OCI-LY1 (cell line): ENCODE measurements around the gene B4GALT1.

Source experiments
- EZH2 ChIP-seq: fragments of 200-600 bp; sonication (generic), shearing (Covaris generic); IDR thresholded peaks from 2 replicates; pipeline ENCODE4 v1.8.0; 2017; ENCODE audit warnings: borderline replicate concordance, mixed run types, mild to moderate bottlenecking, antibody characterized with exemption, low read length, moderate library complexity, mixed read lengths
- TF ChIP-seq, protein P1 (sequence below): fragments of 200-600 bp; sonication (generic), shearing (Covaris generic); IDR thresholded peaks from 2 replicates; pipeline ENCODE4 v1.5.1; 2017; ENCODE audit warnings: mild to moderate bottlenecking, antibody characterized with exemption, low read length, moderate library complexity, mixed read lengths

DNA sequence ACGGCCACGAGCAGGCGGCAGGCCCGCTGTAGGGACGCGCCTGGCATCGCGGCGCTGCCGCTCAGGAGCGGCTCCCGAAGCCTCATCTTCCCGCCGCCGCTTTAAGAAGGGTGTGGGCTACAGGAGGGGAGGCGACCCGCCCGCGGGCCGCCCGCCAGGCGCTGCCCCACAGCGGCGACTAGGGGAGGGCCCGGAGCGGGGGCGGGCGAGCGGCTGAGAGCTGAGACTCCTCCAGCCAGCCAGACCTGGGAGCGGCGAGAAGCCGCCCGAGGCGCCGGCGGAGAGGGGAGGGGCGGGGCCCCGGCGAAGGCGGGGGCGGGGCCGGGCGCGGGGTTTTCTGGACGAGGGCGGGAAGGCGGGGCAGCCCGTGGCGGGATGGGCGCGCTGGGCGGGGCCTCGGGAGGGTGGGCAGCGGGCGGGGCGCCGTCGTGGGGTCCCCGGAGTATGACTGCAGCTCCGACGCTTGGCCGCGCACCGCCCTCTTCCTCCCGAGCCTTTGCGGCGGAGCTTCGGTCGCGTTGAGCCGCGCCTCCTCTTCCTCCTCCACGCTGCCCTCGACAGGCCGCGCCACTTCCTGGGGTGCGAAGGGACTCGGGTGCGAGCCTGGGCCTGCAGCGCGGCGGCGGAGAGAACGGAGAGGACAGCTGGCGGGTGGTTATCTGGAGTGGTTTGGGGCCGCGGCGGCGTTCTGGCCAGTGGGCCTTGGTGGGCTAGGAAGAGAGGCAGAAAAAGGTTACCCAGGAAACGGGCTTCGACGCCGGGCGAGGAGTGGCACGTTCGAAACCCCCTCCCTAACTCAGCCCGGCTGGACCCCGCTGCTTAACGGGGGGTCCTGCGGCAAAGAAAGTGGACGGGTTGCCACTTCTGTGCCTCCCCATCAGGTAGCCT is at the start of gene B4GALT1:
- TF ChIP-seq, protein P1, sequence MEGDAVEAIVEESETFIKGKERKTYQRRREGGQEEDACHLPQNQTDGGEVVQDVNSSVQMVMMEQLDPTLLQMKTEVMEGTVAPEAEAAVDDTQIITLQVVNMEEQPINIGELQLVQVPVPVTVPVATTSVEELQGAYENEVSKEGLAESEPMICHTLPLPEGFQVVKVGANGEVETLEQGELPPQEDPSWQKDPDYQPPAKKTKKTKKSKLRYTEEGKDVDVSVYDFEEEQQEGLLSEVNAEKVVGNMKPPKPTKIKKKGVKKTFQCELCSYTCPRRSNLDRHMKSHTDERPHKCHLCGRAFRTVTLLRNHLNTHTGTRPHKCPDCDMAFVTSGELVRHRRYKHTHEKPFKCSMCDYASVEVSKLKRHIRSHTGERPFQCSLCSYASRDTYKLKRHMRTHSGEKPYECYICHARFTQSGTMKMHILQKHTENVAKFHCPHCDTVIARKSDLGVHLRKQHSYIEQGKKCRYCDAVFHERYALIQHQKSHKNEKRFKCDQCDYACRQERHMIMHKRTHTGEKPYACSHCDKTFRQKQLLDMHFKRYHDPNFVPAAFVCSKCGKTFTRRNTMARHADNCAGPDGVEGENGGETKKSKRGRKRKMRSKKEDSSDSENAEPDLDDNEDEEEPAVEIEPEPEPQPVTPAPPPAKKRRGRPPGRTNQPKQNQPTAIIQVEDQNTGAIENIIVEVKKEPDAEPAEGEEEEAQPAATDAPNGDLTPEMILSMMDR: no peak
- TF ChIP-seq EZH2: no peak
